Measurements from ENCODE around the gene CTSK. TPM values are rescaled to one million over a fixed set of nuclear protein-coding genes. Genes with fewer than 3 reads are reported as not detected.

The CTSK gene
- total RNA-seq, 4 donors from 2014 or later = 42.0 to 87.9 (median 45.5) TPM

DNA sequence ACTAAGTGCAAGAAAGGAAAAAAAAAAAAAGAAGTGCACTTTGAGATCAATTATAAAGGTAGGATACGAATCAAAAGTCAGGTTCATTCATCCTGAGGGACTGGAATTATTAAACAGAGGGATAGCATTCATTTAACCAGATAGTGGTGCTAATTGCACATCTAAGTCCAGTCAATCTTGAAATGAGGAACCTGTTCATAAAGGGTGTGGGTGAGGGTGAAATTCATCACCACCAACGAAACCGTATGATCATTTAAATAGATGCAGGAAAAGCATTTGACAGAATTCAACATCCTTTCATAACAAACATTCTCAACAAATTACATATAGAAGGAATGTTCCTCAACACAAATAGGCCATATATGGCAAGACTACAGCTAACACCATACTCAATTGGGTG, 48.0 kb downstream of the CTSK start:
- H3K27ac ChIP-seq = no peak overlapping the region
- no peak for TF ChIP-seq POLR2A (IDR thresholded peaks at IDR 0.05)
- TF ChIP-seq, protein P1, sequence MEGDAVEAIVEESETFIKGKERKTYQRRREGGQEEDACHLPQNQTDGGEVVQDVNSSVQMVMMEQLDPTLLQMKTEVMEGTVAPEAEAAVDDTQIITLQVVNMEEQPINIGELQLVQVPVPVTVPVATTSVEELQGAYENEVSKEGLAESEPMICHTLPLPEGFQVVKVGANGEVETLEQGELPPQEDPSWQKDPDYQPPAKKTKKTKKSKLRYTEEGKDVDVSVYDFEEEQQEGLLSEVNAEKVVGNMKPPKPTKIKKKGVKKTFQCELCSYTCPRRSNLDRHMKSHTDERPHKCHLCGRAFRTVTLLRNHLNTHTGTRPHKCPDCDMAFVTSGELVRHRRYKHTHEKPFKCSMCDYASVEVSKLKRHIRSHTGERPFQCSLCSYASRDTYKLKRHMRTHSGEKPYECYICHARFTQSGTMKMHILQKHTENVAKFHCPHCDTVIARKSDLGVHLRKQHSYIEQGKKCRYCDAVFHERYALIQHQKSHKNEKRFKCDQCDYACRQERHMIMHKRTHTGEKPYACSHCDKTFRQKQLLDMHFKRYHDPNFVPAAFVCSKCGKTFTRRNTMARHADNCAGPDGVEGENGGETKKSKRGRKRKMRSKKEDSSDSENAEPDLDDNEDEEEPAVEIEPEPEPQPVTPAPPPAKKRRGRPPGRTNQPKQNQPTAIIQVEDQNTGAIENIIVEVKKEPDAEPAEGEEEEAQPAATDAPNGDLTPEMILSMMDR (IDR thresholded peaks at IDR 0.05) = no peak
- no peak for TF ChIP-seq EP300 (IDR thresholded peaks at IDR 0.05)
- 75 to 76% methylated on average over 3 of the region's 3 CpGs for WGBS, 2 donors
- peaks cover 0 to 6% (median 0%) of the 10 kb centered on the region in 3 donors for H3K36me3 ChIP-seq
- H3K27me3 ChIP-seq = no peaks in the 10 kb centered on the region
- peaks cover 0 to 5% (median 0%) of the 10 kb centered on the region in 4 donors for H3K9me3 ChIP-seq
- DNase-seq (ENCODE audit: low spot score in 2 of 2) = no peak
- peaks cover 0 to 11% (median 3%) of the 10 kb centered on the region in 4 donors for H3K4me1 ChIP-seq
- no peak overlapping the region for H3K4me3 ChIP-seq

DNA sequence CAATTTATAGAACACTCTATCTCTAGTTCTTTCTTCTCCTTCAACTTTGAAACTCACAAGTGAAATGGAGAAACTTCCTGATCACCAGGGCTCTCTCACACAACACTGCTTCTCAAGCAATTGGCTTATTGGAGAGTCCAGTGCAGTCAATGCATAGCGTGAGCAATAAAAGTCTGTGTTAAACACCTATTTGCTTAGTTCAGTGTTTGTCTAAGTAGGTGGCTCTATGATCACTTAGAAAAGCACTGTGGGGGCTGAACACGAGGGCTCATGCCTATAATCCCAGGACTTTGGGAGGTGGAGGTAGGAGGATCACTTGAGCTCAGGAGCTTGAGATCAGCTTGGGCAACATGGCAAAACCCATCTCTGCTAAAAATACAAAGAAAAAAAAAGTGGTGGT, 54.6 kb downstream of the CTSK start:
- H3K27ac ChIP-seq = no peak overlapping the region
- 64 to 73% methylated on average over 2 of the region's 2 CpGs for WGBS, 2 donors
- no peak overlapping the region for H3K4me3 ChIP-seq
- no peaks in the 10 kb centered on the region for H3K9me3 ChIP-seq
- DNase-seq (ENCODE audit: low spot score in 2 of 2) = no peak
- H3K36me3 ChIP-seq = peaks cover 0 to 20% (median 6%) of the 10 kb centered on the region in 3 donors
- H3K27me3 ChIP-seq = no peaks in the 10 kb centered on the region
- no peaks in the 10 kb centered on the region for H3K4me1 ChIP-seq
- no peak for TF ChIP-seq EP300 (IDR thresholded peaks at IDR 0.05)
- TF ChIP-seq, protein P1 (IDR thresholded peaks at IDR 0.05) = no peak
- TF ChIP-seq POLR2A (IDR thresholded peaks at IDR 0.05) = no peak

DNA sequence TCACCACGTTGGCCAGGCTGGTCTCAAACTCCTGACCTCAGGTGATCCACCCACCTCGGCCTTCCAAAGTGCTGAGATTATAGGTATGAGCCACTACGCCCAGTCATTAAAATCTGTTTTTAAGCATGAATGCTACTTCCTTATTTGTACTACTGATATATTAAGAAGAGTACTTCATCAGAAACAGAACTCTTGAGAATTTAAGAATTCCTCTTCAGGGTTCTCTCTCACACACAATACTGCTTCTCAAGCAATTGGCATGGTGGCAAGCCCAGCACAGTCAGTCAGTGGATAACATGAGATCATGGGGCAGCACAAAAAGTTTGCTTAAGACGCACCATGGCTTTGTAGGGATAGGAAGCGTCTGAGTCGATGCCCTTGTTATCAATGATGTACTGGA, 56.6 kb downstream of the CTSK start:
- no peak for DNase-seq (ENCODE audit: low spot score in 2 of 2)
- peaks cover 0 to 25% (median 0%) of the 10 kb centered on the region in 3 donors for H3K36me3 ChIP-seq
- H3K27me3 ChIP-seq = no peaks in the 10 kb centered on the region
- H3K4me1 ChIP-seq = no peaks in the 10 kb centered on the region
- whole genome bisulfite sequencing, 2 donors = 91 to 96% methylated on average over 6 of the region's 6 CpGs
- TF ChIP-seq, protein P1 (IDR thresholded peaks at IDR 0.05) = no peak
- TF ChIP-seq POLR2A (IDR thresholded peaks at IDR 0.05) (no peak), EP300 (IDR thresholded peaks at IDR 0.05) (no peak)
- no peak overlapping the region for H3K27ac ChIP-seq
- H3K9me3 ChIP-seq = no peaks in the 10 kb centered on the region
- no peak overlapping the region for H3K4me3 ChIP-seq

DNA sequence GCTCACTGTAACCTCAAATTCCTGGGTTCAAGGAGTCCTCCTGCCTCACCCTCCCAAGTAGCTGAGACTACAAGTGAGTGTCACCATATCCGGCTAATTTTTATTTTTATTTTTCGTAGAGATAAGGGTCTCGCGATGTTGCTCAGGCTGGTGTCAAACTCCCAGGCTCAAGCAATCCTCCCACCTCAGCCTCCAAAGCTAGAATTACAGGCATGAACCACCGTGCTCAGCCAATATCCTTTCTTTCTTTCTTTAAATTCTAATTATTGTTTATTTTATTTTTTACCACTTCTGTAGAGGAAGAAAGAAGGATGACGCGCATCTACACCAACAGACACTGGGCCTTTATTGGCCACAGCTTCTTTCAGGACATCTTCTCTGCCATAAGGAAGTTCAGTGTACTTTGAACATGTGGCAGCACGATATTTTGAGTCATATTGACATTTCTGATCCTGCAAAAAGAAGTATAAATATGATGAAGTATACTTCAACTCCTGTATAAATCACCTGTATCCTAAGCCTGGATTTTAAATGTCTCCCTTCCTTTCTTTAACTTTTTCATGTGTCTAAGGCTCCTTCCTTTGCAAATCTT, 58.2 kb downstream of the CTSK start:
- Histone ChIP-seq H3K4me3 (no peak overlapping the region), H3K27ac (no peak overlapping the region), H3K4me1 (no peaks in the 10 kb centered on the region), H3K27me3 (no peaks in the 10 kb centered on the region), H3K36me3 (peaks cover 0 to 30% (median 0%) of the 10 kb centered on the region in 3 donors), H3K9me3 (no peaks in the 10 kb centered on the region)
- TF ChIP-seq EP300 (IDR thresholded peaks at IDR 0.05) (no peak), POLR2A (IDR thresholded peaks at IDR 0.05) (no peak)
- TF ChIP-seq, protein P1 (IDR thresholded peaks at IDR 0.05) = no peak
- 89 to 92% methylated on average over 8 of the region's 8 CpGs for WGBS, 2 donors
- DNase-seq (ENCODE audit: low spot score in 2 of 2) = no peak

DNA sequence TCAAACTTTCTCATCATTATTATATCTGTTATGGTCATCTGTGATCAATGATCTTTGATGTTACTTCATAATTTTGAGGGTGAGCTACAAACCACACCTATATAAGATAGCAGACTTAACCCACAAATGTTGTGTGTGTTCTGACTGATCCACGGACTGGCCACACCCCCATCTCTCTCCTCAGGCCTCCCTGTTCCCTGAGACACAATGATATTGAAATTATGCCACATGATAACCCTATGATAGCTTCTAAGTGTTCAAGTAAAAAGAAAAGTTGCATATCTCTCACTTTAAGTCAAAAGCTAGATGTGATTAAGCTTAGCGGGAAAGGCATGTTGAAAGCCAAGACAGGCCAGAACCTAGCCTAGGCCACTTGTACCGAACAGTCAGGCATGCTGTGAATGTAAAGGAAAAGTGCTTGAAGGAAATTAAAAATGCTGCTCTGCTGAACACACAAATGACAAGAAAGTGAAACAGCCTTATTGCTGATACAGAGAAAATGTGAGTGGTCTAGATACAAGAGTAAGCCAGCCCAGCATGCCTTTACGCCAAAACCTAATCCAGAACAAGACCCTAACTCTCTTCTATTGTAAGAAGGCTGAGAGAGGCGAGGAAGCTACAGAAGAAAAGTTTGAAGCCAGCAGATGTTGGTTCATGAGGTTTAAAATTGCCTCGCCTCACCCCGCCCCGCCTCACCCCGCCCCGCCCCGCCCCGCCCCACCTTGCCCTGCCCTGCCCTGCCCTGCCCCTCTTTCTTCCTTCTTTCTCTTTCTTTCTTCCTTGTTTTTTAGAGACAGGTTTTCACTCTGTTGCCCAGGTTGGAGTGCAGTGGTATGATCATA, 59.0 kb downstream of the CTSK start:
- Histone ChIP-seq H3K36me3 (peaks cover 0 to 25% (median 0%) of the 10 kb centered on the region in 3 donors), H3K4me3 (no peak overlapping the region), H3K9me3 (no peaks in the 10 kb centered on the region), H3K27me3 (no peaks in the 10 kb centered on the region), H3K4me1 (no peaks in the 10 kb centered on the region), H3K27ac (no peak overlapping the region)
- no peak for DNase-seq (ENCODE audit: low spot score in 2 of 2)
- WGBS, 2 donors = 88 to 91% methylated on average over 12 of the region's 12 CpGs
- TF ChIP-seq EP300 (IDR thresholded peaks at IDR 0.05) = no peak
- TF ChIP-seq POLR2A (IDR thresholded peaks at IDR 0.05) = no peak
- TF ChIP-seq, protein P1 (IDR thresholded peaks at IDR 0.05) = no peak

Measured in tibial nerve (tissue), 4 donors.